Skeletal muscle tissue (tissue), 4 donors: ENCODE data around the gene CDK5RAP2. TPM values are rescaled to one million over a fixed set of nuclear protein-coding genes. Genes with fewer than 3 reads are reported as not detected.
"Not testable (repeated sequence)": the region's sequence is repeated elsewhere in the genome, so short reads cannot be mapped to it uniquely, and the experiment has no call there.

Experiments used
- H3K27ac ChIP-seq: one replicate; pipeline ENCODE4 v1.7.0; 2013; ENCODE audit warnings: mild to moderate bottlenecking, low read depth, low read length, inconsistent platforms
- H3K27me3 ChIP-seq, 3 donors: one replicate each; pipeline ENCODE4 v1.7.0; 2013; ENCODE audit warnings: low read length in 3 of 3; ENCODE audit not compliant: control insufficient read depth in 3 of 3, insufficient read depth in 3 of 3
- H3K36me3 ChIP-seq, 3 donors: one replicate each; pipeline ENCODE4 v1.7.0; 2013; ENCODE audit warnings: low read length in 3 of 3; ENCODE audit not compliant: control insufficient read depth in 3 of 3, insufficient read depth in 3 of 3
- H3K4me1 ChIP-seq, 3 donors: one replicate each; pipeline ENCODE4 v1.7.0; 2013; ENCODE audit warnings: low read length in 3 of 3, mild to moderate bottlenecking in 3 of 3; ENCODE audit not compliant: control insufficient read depth in 3 of 3, insufficient read depth in 3 of 3
- H3K4me3 ChIP-seq, 3 donors: one replicate each; pipeline ENCODE4 v1.7.0; 2013; ENCODE audit warnings: low read length in 3 of 3
- H3K9ac ChIP-seq, 3 donors: one replicate each; pipeline ENCODE4 v1.7.0; 2013; ENCODE audit warnings: low read length in 3 of 3, mild to moderate bottlenecking in 3 of 3, moderate library complexity in 2 of 3, low read depth in 1 of 3
- H3K9me3 ChIP-seq, 3 donors: one replicate each; pipeline ENCODE4 v1.7.0; 2013; ENCODE audit warnings: low read length in 3 of 3; ENCODE audit not compliant: control insufficient read depth in 3 of 3
- total RNA-seq: library from RNA; depleted of rRNA; stranded (reverse); fragments of >200 nt; gene quantifications from one replicate; pipeline ENCODE4 v1.2.3, GENCODE V29; 2014
- donor health status: Osteomylitis.

CDK5RAP2 gene
- total RNA-seq, 1 donor from 2014 or later: 38.1 TPM

DNA sequence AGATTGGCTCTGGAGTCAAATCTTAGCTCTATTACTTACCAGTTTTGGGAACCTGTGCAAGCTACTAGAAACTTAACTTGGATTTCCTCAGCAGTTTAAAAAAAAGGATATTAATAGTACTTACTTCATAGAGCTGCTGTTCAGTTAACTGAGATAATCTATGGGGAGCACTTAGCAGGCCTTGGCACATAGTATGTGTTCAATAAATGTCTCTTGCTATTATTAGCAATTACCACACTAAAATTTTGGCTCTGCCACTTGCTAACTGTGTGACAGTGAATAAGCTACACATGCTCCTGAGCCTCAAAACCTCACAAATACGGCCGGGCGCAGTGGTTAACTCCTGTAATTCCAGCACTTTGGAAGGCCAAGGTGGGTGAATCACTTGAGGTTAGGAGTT, 55.9 kb downstream of the CDK5RAP2 start:
- H3K9ac ChIP-seq: no peak overlapping the region
- H3K27ac ChIP-seq: no peak overlapping the region

GRCh38 chr9:120522558-120522957, 57.4 kb downstream of the CDK5RAP2 start:
- Histone ChIP-seq H3K9me3 (no peaks in the 10 kb centered on the region), H3K4me3 (no peak overlapping the region), H3K27me3 (no peaks in the 10 kb centered on the region), H3K4me1 (no peaks in the 10 kb centered on the region), H3K36me3 (peaks cover 30 to 47% (median 37%) of the 10 kb centered on the region in 3 donors), H3K27ac (no peak overlapping the region), H3K9ac (no peak overlapping the region)

More for the DNA sequence above, 55.9 kb downstream of the CDK5RAP2 start:
- peaks cover 41 to 54% (median 42%) of the 10 kb centered on the region in 3 donors for H3K36me3 ChIP-seq
- H3K27me3 ChIP-seq: no peaks in the 10 kb centered on the region
- no peaks in the 10 kb centered on the region for H3K4me1 ChIP-seq
- no peak overlapping the region for H3K4me3 ChIP-seq
- H3K9me3 ChIP-seq: no peaks in the 10 kb centered on the region

DNA sequence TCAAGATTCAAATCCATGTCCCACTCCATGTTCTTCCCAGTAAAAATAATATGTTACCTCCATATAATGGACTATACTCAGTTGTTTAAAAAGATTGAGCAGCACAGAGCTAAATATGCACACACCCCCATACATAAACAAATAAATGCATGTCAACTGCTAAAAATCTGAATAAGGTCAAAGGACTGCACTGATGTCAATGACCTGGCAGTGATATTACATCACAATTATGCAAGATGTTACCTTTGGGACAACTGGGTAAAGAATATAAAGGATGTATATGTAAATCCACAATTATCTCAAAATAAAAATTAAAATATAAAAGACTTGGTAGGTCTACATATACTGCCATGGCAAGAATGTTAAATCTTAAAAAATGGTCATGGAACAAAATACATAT, 57.9 kb downstream of the CDK5RAP2 start:
- no peak overlapping the region for H3K4me3 ChIP-seq
- no peaks in the 10 kb centered on the region for H3K9me3 ChIP-seq
- peaks cover 28 to 48% (median 38%) of the 10 kb centered on the region in 3 donors for H3K36me3 ChIP-seq
- no peak overlapping the region for H3K9ac ChIP-seq
- H3K4me1 ChIP-seq: no peaks in the 10 kb centered on the region
- no peak overlapping the region for H3K27ac ChIP-seq
- H3K27me3 ChIP-seq: no peaks in the 10 kb centered on the region

GRCh38 chr9:120521101-120521500, 58.9 kb downstream of the CDK5RAP2 start:
- Histone ChIP-seq H3K9ac (no peak overlapping the region), H3K9me3 (no peaks in the 10 kb centered on the region), H3K27me3 (no peaks in the 10 kb centered on the region), H3K27ac (no peak overlapping the region), H3K4me1 (no peaks in the 10 kb centered on the region), H3K4me3 (no peak overlapping the region), H3K36me3 (peaks cover 18 to 44% (median 35%) of the 10 kb centered on the region in 3 donors)

- H3K4me1 ChIP-seq, H3K9ac ChIP-seq, H3K27ac ChIP-seq, H3K9me3 ChIP-seq, H3K4me3 ChIP-seq, H3K27me3 ChIP-seq: not testable (repeated sequence)
- H3K36me3 ChIP-seq: peaks cover 3 to 32% (median 22%) of the 10 kb centered on the region in 3 donors
Measured at GRCh38 chr9:120515996-120516395, 64.0 kb downstream of the CDK5RAP2 start.

GRCh38 chr9:120515481-120515880, 64.5 kb downstream of the CDK5RAP2 start:
- not testable (repeated sequence) for H3K9me3 ChIP-seq, H3K4me1 ChIP-seq, H3K27me3 ChIP-seq, H3K27ac ChIP-seq, H3K9ac ChIP-seq, H3K4me3 ChIP-seq
- H3K36me3 ChIP-seq: peaks cover 3 to 37% (median 22%) of the 10 kb centered on the region in 3 donors

- Histone ChIP-seq H3K36me3 (peaks cover 3 to 38% (median 24%) of the 10 kb centered on the region in 3 donors), H3K27me3 (no peaks in the 10 kb centered on the region)
Measured at GRCh38 chr9:120514405-120514804, 65.6 kb downstream of the CDK5RAP2 start.

DNA sequence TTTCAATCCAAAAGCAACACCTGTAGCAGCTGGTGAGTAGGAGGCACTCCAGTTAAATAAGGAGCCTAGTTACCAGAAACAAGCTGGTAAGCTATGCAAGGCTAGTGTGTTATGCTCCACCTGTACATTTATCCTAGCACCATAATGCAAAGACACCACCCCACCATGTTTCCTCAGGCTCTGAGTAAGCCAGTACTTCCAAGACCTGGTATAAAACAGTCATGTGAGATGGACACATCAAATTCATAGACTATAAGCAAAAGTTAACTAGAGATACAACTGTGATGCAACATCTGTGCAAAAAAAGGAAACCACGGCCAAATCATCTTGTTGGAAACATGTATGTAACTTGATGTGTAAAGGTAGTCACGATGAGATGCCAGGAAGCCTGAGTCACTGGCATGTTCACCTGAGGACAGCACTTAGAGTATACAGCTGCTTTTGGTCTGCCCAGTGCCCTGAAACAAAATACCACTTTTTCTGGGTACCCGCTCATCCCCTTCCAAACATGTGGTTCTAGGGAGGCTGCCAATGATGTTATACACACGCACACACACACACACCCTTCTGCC, 66.1 kb downstream of the CDK5RAP2 start:
- H3K27ac ChIP-seq: no peak overlapping the region
- peaks cover 3 to 7% (median 4%) of the 10 kb centered on the region in 3 donors for H3K4me1 ChIP-seq
- H3K9me3 ChIP-seq: no peaks in the 10 kb centered on the region
- no peaks in the 10 kb centered on the region for H3K27me3 ChIP-seq
- H3K4me3 ChIP-seq: no peak overlapping the region
- H3K36me3 ChIP-seq: peaks cover 3 to 38% (median 24%) of the 10 kb centered on the region in 3 donors
- H3K9ac ChIP-seq: no peak overlapping the region

More at GRCh38 chr9:120514405-120514804, 65.6 kb downstream of the CDK5RAP2 start:
- no peak overlapping the region for H3K9ac ChIP-seq
- H3K9me3 ChIP-seq: no peaks in the 10 kb centered on the region
- no peak overlapping the region for H3K4me3 ChIP-seq
- no peak overlapping the region for H3K27ac ChIP-seq
- peaks cover 3 to 7% (median 4%) of the 10 kb centered on the region in 3 donors for H3K4me1 ChIP-seq

GRCh38 chr9:120510816-120511215, 69.2 kb downstream of the CDK5RAP2 start:
- no peaks in the 10 kb centered on the region for H3K27me3 ChIP-seq
- H3K27ac ChIP-seq: no peak overlapping the region
- H3K9me3 ChIP-seq: no peaks in the 10 kb centered on the region
- H3K4me3 ChIP-seq: no peak overlapping the region
- H3K36me3 ChIP-seq: peaks cover 3 to 25% (median 6%) of the 10 kb centered on the region in 3 donors
- no peak overlapping the region for H3K9ac ChIP-seq
- peaks cover 3 to 7% (median 4%) of the 10 kb centered on the region in 3 donors for H3K4me1 ChIP-seq

DNA sequence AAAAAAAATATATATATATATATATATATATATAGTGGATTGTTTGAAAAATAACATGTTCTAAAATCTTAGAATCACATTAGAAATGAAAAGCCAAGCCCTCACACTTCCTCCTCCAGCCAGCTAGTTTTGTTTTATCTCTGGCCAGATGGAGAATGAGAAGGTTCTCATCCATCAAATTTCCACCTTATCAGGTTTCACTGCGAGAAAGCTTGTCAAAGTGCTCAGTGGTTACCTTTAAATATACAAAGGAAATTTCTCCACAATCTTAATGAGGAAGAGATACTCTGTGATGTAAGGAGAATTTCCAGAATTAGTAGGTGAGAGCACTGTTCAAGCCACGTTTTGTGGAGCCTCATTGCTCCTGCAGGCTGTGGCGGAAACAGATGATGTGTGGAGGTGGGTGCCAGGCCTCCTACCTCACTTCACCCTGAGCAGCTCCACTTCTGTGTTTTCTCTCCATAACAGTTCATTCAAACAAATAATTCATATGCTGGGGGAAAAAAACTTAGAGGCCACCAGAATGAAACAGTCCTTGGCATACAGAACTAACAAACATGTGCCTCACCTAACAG, 71.9 kb downstream of the CDK5RAP2 start:
- no peak overlapping the region for H3K27ac ChIP-seq
- peaks cover 0 to 18% (median 2%) of the 10 kb centered on the region in 3 donors for H3K36me3 ChIP-seq
- no peaks in the 10 kb centered on the region for H3K27me3 ChIP-seq
- no peaks in the 10 kb centered on the region for H3K4me1 ChIP-seq
- H3K4me3 ChIP-seq: no peak overlapping the region
- no peak overlapping the region for H3K9ac ChIP-seq
- no peaks in the 10 kb centered on the region for H3K9me3 ChIP-seq
